ENCODE results near the gene CSF2RB.

Gene CSF2RB

GRCh38 chr22:36891646-36892045 is 21.8 kb upstream of the CSF2RB start:
- DNase-seq (ENCODE audit: low spot score) = no peak

GRCh38 chr22:36892292-36892691 is 21.1 kb upstream of the CSF2RB start:
- DNase-seq (ENCODE audit: low spot score) = no peak

- DNase-seq (ENCODE audit: low spot score) = no peak
These were observed 20.2 kb upstream of the CSF2RB start for GRCh38 chr22:36893262-36893661.

- no peak for DNase-seq (ENCODE audit: low spot score)
These were observed 19.2 kb upstream of the CSF2RB start for GRCh38 chr22:36894266-36894665.

- no peak for DNase-seq (ENCODE audit: low spot score)
These were observed 15.8 kb upstream of the CSF2RB start for GRCh38 chr22:36897611-36898010.

- DNase-seq (ENCODE audit: low spot score) = no peak
These were observed 14.7 kb upstream of the CSF2RB start for GRCh38 chr22:36898690-36899089.

GRCh38 chr22:36899498-36899897 is 13.9 kb upstream of the CSF2RB start:
- DNase-seq (ENCODE audit: low spot score) = no peak

- no peak for DNase-seq (ENCODE audit: low spot score)
These were observed 13.2 kb upstream of the CSF2RB start for GRCh38 chr22:36900225-36900624.

- DNase-seq (ENCODE audit: low spot score) = no peak
These were observed 12.5 kb upstream of the CSF2RB start for GRCh38 chr22:36900880-36901279.

GRCh38 chr22:36901411-36902142 is 11.9 kb upstream of the CSF2RB start:
- no peak for DNase-seq (ENCODE audit: low spot score)

- DNase-seq (ENCODE audit: low spot score) = no peak
These were observed 11.1 kb upstream of the CSF2RB start for GRCh38 chr22:36902143-36902926.

- no peak for DNase-seq (ENCODE audit: low spot score)
These were observed 9.1 kb upstream of the CSF2RB start for GRCh38 chr22:36904260-36904880.

GRCh38 chr22:36907253-36908195 is 5.9 kb upstream of the CSF2RB start:
- no peak for DNase-seq (ENCODE audit: low spot score)

GRCh38 chr22:36910461-36910860 is 3.0 kb upstream of the CSF2RB start:
- no peak for DNase-seq (ENCODE audit: low spot score)

- peak; percentile 70 for DNase-seq (ENCODE audit: low spot score)
These were observed 1.4 kb upstream of the CSF2RB start for GRCh38 chr22:36911887-36912661.

- no peak for DNase-seq (ENCODE audit: low spot score)
These were observed 568 bp upstream of the CSF2RB start for GRCh38 chr22:36912694-36913426.

GRCh38 chr22:36914390-36914752 is 943 bp downstream of the CSF2RB start:
- no peak for DNase-seq (ENCODE audit: low spot score)

- DNase-seq (ENCODE audit: low spot score) = no peak
These were observed 2.6 kb downstream of the CSF2RB start for GRCh38 chr22:36916034-36916433.

- no peak for DNase-seq (ENCODE audit: low spot score)
These were observed 5.3 kb downstream of the CSF2RB start for GRCh38 chr22:36918586-36919284.

All from GM03348 (cell line).